Tibial nerve (tissue), 4 donors: ENCODE results near the gene APOE. TPM values are rescaled to one million over a fixed set of nuclear protein-coding genes. Genes with fewer than 3 reads are reported as not detected.

Experiments used
- DNase-seq, 2 donors: peaks; one replicate each; pipeline ENCODE4 v3.0.0-alpha.2; 2019; ENCODE audit warnings: low spot score in 2 of 2
- H3K27ac ChIP-seq, 4 donors: fragments of 200-600 bp; sonication (generic) in 3 of 4; one replicate each; pipeline ENCODE4 v1.5.1; 2017 to 2019; ENCODE audit warnings: mild to moderate bottlenecking in 1 of 4
- H3K27me3 ChIP-seq, 2 donors: fragments of 200-600 bp; sonication (generic) in 1 of 2; one replicate each; pipeline versions ENCODE4 v1.5.1 to v1.6.0; 2017 to 2019
- H3K36me3 ChIP-seq, 3 donors: fragments of 200-600 bp; sonication (generic); one replicate each; pipeline ENCODE4 v1.5.1; 2018 to 2019
- H3K4me1 ChIP-seq, 4 donors: fragments of 200-600 bp; sonication (generic) in 3 of 4; one replicate each; pipeline ENCODE4 v1.5.1; 2017 to 2019
- H3K4me3 ChIP-seq, 4 donors: fragments of 200-600 bp; sonication (generic) in 3 of 4; one replicate each; pipeline ENCODE4 v1.5.1; 2017 to 2019; ENCODE audit warnings: mild to moderate bottlenecking in 1 of 4, moderate library complexity in 1 of 4
- H3K9me3 ChIP-seq, 4 donors: fragments of 200-600 bp; sonication (generic) in 3 of 4; one replicate each; pipeline ENCODE4 v1.5.1; 2017 to 2019
- EP300 ChIP-seq, 2 donors: sonication (generic); formaldehyde crosslinking; IDR thresholded peaks; one replicate each; pipeline ENCODE4 v1.6.1; 2017; ENCODE audit warnings: antibody characterized with exemption in 2 of 2, mild to moderate bottlenecking in 1 of 2
- POLR2A ChIP-seq, 2 donors: fragments of 450-650 bp; IDR thresholded peaks; one replicate each; pipeline ENCODE4 v1.6.1; 2017; ENCODE audit warnings: antibody characterized with exemption in 2 of 2, mild to moderate bottlenecking in 2 of 2, moderate library complexity in 2 of 2
- WGBS, 2 donors: methylation state at CpG; one replicate each; pipeline ENCODE4 v1.1.5; 2018; 5-methylcytosine and 5-hydroxymethylcytosine counted together
- total RNA-seq, 4 donors: library from RNA; depleted of rRNA; stranded (reverse); fragments of >200 nt; gene quantifications; one replicate each; pipeline ENCODE4 v1.1.0, GENCODE V29; 2016
- TF ChIP-seq, protein P1 (sequence below), 5 experiments: fragments of 200-600 bp in 3 of 5; fragments of 450-650 bp in 2 of 5; sonication (generic) in 3 of 5; IDR thresholded peaks; one replicate each; pipeline ENCODE4 v1.5.1; 2016 to 2019; ENCODE audit warnings: antibody characterized with exemption in 5 of 5, mild to moderate bottlenecking in 3 of 5, moderate library complexity in 2 of 5

The APOE gene
- total RNA-seq, 4 donors from 2014 or later = 126 to 316 (median 163) TPM

DNA sequence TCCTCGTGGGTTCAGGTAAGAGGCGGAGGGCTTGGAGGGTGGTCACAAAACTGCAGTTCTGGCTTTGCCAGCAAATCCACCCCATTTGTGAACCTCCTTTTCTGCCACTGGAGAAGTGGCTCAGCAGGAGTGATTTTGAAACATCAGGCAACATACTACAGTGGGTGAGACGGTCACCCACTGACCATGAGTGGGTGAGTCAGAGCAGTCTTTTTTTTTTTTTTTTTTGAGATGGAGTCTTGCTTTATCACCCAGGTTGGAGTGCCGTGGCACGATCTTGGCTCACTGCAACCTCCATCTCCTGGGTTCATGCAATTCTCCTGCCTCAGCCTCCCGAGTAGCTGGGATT is 11.6 kb upstream of the APOE start:
- H3K27me3 ChIP-seq = no peaks in the 10 kb centered on the region
- no peaks in the 10 kb centered on the region for H3K9me3 ChIP-seq
- H3K4me3 ChIP-seq = no peak overlapping the region
- no peak for TF ChIP-seq POLR2A (IDR thresholded peaks at IDR 0.05)
- TF ChIP-seq, protein P1, sequence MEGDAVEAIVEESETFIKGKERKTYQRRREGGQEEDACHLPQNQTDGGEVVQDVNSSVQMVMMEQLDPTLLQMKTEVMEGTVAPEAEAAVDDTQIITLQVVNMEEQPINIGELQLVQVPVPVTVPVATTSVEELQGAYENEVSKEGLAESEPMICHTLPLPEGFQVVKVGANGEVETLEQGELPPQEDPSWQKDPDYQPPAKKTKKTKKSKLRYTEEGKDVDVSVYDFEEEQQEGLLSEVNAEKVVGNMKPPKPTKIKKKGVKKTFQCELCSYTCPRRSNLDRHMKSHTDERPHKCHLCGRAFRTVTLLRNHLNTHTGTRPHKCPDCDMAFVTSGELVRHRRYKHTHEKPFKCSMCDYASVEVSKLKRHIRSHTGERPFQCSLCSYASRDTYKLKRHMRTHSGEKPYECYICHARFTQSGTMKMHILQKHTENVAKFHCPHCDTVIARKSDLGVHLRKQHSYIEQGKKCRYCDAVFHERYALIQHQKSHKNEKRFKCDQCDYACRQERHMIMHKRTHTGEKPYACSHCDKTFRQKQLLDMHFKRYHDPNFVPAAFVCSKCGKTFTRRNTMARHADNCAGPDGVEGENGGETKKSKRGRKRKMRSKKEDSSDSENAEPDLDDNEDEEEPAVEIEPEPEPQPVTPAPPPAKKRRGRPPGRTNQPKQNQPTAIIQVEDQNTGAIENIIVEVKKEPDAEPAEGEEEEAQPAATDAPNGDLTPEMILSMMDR (IDR thresholded peaks at IDR 0.05) = no peak
- TF ChIP-seq EP300 (IDR thresholded peaks at IDR 0.05) = no peak
- no peak overlapping the region for H3K27ac ChIP-seq
- peaks cover 0 to 28% (median 19%) of the 10 kb centered on the region in 4 donors for H3K4me1 ChIP-seq
- DNase-seq = no peak
- WGBS, 2 donors = 88 to 89% methylated on average over 6 of the region's 6 CpGs
- peaks cover 0 to 66% (median 14%) of the 10 kb centered on the region in 3 donors for H3K36me3 ChIP-seq

DNA sequence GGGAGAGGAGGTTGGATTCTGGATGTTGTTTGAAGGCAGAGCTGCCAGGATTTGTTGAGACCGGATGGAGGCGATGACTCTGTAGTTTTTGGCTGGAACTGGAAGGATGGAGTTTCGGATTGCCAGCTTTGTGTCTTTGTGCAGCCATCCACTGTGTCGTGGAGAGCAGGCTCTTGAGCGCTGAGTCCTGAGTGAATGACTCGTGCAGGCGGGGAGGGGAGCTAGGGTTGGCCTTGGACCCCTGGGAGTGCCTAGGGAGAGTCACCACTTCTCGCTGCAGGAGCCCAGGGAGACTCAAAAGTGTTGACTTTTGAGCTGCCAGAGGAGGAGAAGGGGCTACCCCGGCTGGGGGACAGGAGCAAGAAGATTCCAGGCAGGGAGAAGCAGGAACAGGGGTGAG is 10.7 kb upstream of the APOE start:
- WGBS, 2 donors = 82 to 83% methylated on average over 9 of the region's 9 CpGs
- TF ChIP-seq EP300 (IDR thresholded peaks at IDR 0.05) = no peak
- TF ChIP-seq, protein P1 (IDR thresholded peaks at IDR 0.05) = no peak
- no peak for TF ChIP-seq POLR2A (IDR thresholded peaks at IDR 0.05)
- H3K36me3 ChIP-seq = peaks cover 0 to 74% (median 14%) of the 10 kb centered on the region in 3 donors
- no peaks in the 10 kb centered on the region for H3K9me3 ChIP-seq
- peaks cover 0 to 19% (median 14%) of the 10 kb centered on the region in 4 donors for H3K4me1 ChIP-seq
- no peak overlapping the region for H3K27ac ChIP-seq
- no peak for DNase-seq
- no peaks in the 10 kb centered on the region for H3K27me3 ChIP-seq
- no peak overlapping the region for H3K4me3 ChIP-seq

DNA sequence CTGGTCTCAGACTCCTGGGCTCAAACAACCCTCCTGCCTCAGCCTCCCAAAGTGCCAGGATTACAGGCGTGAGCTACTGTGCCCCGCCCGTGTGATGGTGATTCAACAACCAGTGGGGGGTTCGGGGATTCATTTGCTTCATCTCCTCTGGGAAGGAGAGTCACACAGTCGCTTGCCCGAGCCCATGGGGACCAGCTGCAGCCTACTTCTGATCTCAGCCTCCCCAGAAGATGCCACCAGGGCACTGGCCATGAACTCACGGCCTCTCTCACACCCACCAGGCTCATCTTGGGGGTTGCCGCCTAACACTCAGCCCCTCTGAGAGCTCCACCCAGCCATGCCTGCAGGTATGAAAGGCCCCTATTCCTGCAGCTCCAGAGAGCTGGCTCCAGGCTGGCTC is 7.8 kb upstream of the APOE start:
- Histone ChIP-seq H3K27me3 (no peaks in the 10 kb centered on the region), H3K4me3 (no peak overlapping the region), H3K9me3 (no peaks in the 10 kb centered on the region), H3K36me3 (peaks cover 0 to 99% (median 20%) of the 10 kb centered on the region in 3 donors), H3K27ac (no peak overlapping the region), H3K4me1 (peaks cover 0 to 4% (median under 1%) of the 10 kb centered on the region in 4 donors)
- WGBS, 2 donors = 87 to 89% methylated on average over 7 to 8 of the region's 8 CpGs
- TF ChIP-seq EP300 (IDR thresholded peaks at IDR 0.05) = no peak
- no peak for TF ChIP-seq POLR2A (IDR thresholded peaks at IDR 0.05)
- TF ChIP-seq, protein P1 (IDR thresholded peaks at IDR 0.05) = no peak
- DNase-seq = no peak

DNA sequence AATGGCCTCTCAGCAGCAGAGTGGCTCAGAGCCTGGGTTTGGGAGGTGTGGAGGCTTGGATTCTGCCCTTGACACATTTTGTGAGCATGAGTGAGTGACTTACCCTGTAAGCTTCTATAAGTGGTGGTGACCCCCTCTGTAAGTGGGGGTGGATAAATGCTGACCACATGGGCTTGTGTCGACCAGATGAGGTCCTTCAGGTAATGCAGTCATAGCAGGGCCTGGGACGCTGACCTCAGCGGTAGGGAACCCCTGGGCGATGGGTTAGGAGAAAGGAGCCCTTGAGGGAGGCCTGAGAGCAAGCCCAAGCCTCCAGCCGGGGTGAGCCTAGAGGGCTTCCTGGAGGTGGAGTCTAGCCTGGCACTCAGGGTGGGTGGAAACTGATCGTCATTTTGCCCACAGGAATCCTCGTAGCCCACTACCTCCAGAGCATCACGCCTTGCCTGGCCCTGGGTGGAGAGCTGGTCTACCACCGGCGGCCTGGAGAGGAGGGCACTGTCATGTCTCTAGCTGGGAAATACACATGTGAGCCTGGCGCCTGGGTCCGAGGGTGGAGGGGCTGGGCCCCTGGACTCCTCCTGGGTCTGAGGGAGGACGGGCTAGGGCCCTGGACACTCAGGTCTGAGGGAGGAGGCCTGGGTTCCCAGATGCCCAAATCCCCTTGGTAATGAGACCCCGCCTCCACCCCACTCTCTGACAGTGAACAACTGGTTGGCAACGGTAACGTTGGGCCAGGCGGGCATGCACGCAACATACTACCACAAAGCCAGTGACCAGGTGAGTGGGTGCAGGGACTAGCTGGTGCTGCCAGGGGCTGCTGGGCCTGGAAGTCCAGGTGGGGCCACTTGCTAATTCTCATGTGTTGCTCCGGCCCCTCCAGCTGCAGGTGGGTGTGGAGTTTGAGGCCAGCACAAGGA is 5.0 kb upstream of the APOE start:
- peaks cover 0 to 78% (median 7%) of the 10 kb centered on the region in 3 donors for H3K36me3 ChIP-seq
- no peak overlapping the region for H3K27ac ChIP-seq
- 89 to 94% methylated on average over 13 to 19 of the region's 19 CpGs for WGBS, 2 donors
- no peaks in the 10 kb centered on the region for H3K9me3 ChIP-seq
- TF ChIP-seq, protein P1 (IDR thresholded peaks at IDR 0.05) = no peak
- no peak for TF ChIP-seq POLR2A (IDR thresholded peaks at IDR 0.05)
- no peak for TF ChIP-seq EP300 (IDR thresholded peaks at IDR 0.05)
- peaks cover 0 to 21% (median 4%) of the 10 kb centered on the region in 4 donors for H3K4me1 ChIP-seq
- no peak for DNase-seq
- peaks cover 0 to 7% of the 10 kb centered on the region in 2 donors for H3K27me3 ChIP-seq
- no peak overlapping the region for H3K4me3 ChIP-seq

DNA sequence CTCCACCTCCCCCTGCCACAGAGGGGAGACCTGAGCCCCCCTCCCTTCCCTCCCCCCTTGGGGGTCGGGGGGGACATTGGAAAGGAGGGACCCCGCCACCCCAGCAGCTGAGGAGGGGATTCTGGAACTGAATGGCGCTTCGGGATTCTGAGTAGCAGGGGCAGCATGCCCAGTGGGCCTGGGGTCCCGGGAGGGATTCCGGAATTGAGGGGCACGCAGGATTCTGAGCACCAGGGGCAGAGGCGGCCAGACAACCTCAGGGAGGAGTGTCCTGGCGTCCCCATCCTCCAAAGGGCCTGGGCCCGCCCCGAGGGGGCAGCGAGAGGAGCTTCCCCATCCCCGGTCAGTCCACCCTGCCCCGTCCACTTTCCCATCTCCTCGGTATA is 2.4 kb upstream of the APOE start:
- peaks cover 0 to 33% (median 8%) of the 10 kb centered on the region in 4 donors for H3K4me1 ChIP-seq
- no peak overlapping the region for H3K27ac ChIP-seq
- no peaks in the 10 kb centered on the region for H3K9me3 ChIP-seq
- no peak for DNase-seq
- H3K4me3 ChIP-seq = no peak overlapping the region
- WGBS, 2 donors = 61 to 71% methylated on average over 12 to 15 of the region's 15 CpGs
- peaks cover 0 to 52% (median 7%) of the 10 kb centered on the region in 3 donors for H3K36me3 ChIP-seq
- peaks cover 0 to 24% of the 10 kb centered on the region in 2 donors for H3K27me3 ChIP-seq
- no peak for TF ChIP-seq POLR2A (IDR thresholded peaks at IDR 0.05)
- no peak for TF ChIP-seq EP300 (IDR thresholded peaks at IDR 0.05)
- TF ChIP-seq, protein P1 (IDR thresholded peaks at IDR 0.05) = no peak
